Uterus (tissue), 2 donors: Measurements from ENCODE around the gene SLC35A1.

Experiments used
- CTCF ChIP-seq, 4 experiments: fragments of 200-600 bp in 2 of 4; fragments of 450-650 bp in 2 of 4; sonication (generic) in 2 of 4; IDR thresholded peaks; one replicate each; pipeline ENCODE4 v1.5.1; 2016 to 2019; ENCODE audit warnings: antibody characterized with exemption in 4 of 4, mild to moderate bottlenecking in 2 of 4, moderate library complexity in 1 of 4
- POLR2A ChIP-seq, 2 donors: fragments of 450-650 bp; IDR thresholded peaks; one replicate each; pipeline ENCODE4 v1.6.1; 2016; ENCODE audit warnings: antibody characterized with exemption in 2 of 2, mild to moderate bottlenecking in 1 of 2, moderate library complexity in 1 of 2

- no peak for TF ChIP-seq CTCF (IDR thresholded peaks at IDR 0.05)
- no peak for TF ChIP-seq POLR2A (IDR thresholded peaks at IDR 0.05)
These were observed 31.7 kb downstream of the SLC35A1 start for GRCh38 chr6:87504441-87504840.
